Stimulated activated naive CD8-positive, alpha-beta T cell treated with anti-CD3 and anti-CD28 coated beads, Interleukin-15, amount 100 ng/mL, for 72 hours (primary cell): Measurements from ENCODE around the gene UFL1.
A peak's percentile ranks its signal among the peaks of the same experiment; 100 is the strongest.
"Not testable (repeated sequence)": the region's sequence is repeated elsewhere in the genome, so short reads cannot be mapped to it uniquely, and the experiment has no call there.

Experiments used
- ATAC-seq: fragments of 150-1000 bp; cut with Tn5 transposase; 2 replicates; pipeline ENCODE4 v1.10.0; 2021; ENCODE audit warnings: mild to moderate bottlenecking, moderate library complexity
- DNase-seq, 2 donors: peaks; one replicate each; pipeline ENCODE4 v3.0.0; 2021 to 2022
- H3K27ac Mint-ChIP-seq, 2 donors: one replicate each; pipeline ENCODE4 v1.8.0; 2022; ENCODE audit warnings: mild to moderate bottlenecking in 2 of 2, mixed read lengths in 2 of 2, moderate library complexity in 2 of 2
- H3K27me3 Mint-ChIP-seq: one replicate; pipeline ENCODE4 v1.8.0; 2022; ENCODE audit warnings: mixed read lengths
- H3K4me1 Mint-ChIP-seq: one replicate; pipeline ENCODE4 v1.8.0; 2022; ENCODE audit warnings: mild to moderate bottlenecking, mixed read lengths
- H3K4me3 Mint-ChIP-seq, 2 donors: one replicate each; pipeline ENCODE4 v1.8.0; 2022; ENCODE audit warnings: mild to moderate bottlenecking in 2 of 2, mixed read lengths in 2 of 2, moderate library complexity in 1 of 2
- H3K9me3 Mint-ChIP-seq, 2 donors: one replicate each; pipeline ENCODE4 v1.8.0; 2022; ENCODE audit warnings: mixed read lengths in 2 of 2

UFL1 gene

GRCh38 chr6:96521644-96522464 lies at the start of gene UFL1:
TSS of gene UFL1 (plus strand) at chr6:96521806. CDS start at chr6:96521874, 68 bp downstream.
- no peaks in the 10 kb centered on the region for H3K27me3 Mint-ChIP-seq
- ATAC-seq (peak; percentile 95), DNase-seq (peak; percentile 90 to 93)
- H3K4me3 Mint-ChIP-seq, result peak within 1 kb of the TSS; percentile 94 to 100
- peaks cover 15% of the 10 kb centered on the region for H3K4me1 Mint-ChIP-seq
- H3K27ac Mint-ChIP-seq, result peak within 1 kb of the TSS; percentile 99 to 100
- H3K9me3 Mint-ChIP-seq, result no peaks in the 10 kb centered on the region

GRCh38 chr6:96472291-96472690 lies 49.3 kb upstream of the UFL1 start:
- H3K27ac Mint-ChIP-seq, DNase-seq, H3K27me3 Mint-ChIP-seq, H3K4me3 Mint-ChIP-seq, ATAC-seq: not testable (repeated sequence)
- H3K4me1 Mint-ChIP-seq, result peaks cover 11% of the 10 kb centered on the region
- peaks cover 13 to 33% of the 10 kb centered on the region in 2 donors for H3K9me3 Mint-ChIP-seq

DNA sequence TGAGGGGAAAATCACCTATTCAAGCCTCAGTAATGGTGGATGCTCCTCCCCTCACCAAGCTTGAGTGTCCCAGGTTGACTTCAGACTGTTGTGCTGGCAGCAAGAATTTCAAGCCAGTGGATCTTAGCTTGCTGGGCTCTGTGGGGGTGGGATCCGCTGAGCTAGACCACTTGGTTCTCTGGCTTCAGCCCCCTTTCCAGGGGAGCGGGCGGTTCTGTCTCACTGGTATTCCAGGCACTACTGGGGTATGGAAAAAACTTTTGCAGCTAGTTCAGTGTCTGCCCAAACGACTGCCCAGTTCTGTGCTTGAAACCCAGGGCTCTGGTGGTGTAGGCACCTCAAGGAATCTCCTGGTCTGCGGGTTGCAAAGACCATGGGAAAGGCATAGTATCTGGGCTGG lies 42.9 kb upstream of the UFL1 start:
- H3K27me3 Mint-ChIP-seq, result no peaks in the 10 kb centered on the region
- DNase-seq (no peak), ATAC-seq (no peak)
- H3K27ac Mint-ChIP-seq, result no peak overlapping the region
- H3K9me3 Mint-ChIP-seq, result peaks cover 29 to 53% of the 10 kb centered on the region in 2 donors
- no peaks in the 10 kb centered on the region for H3K4me1 Mint-ChIP-seq
- no peak overlapping the region for H3K4me3 Mint-ChIP-seq

DNA sequence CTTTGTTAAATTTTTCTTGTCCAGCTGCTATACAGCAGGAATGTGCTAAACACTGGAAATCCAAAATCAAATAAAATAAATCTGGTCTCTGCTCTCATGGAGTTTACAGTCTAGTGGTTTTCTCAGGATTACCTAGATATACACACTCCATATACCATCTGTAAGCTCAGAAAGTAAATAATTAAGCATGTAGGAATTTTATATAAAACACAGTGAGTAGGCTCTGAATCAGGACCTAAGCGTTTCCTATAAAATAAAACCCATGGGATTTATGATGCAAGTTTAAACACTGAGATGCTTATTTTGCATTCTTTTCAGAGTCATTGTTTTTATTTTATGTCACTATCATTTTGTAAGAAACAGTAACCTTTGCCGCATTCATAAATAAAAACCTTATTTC lies 29.7 kb upstream of the UFL1 start:
- peaks cover 24 to 42% of the 10 kb centered on the region in 2 donors for H3K9me3 Mint-ChIP-seq
- H3K4me3 Mint-ChIP-seq, result no peak overlapping the region
- no peak overlapping the region for H3K27ac Mint-ChIP-seq
- DNase-seq, result no peak
- no peaks in the 10 kb centered on the region for H3K27me3 Mint-ChIP-seq
- no peaks in the 10 kb centered on the region for H3K4me1 Mint-ChIP-seq
- no peak for ATAC-seq

DNA sequence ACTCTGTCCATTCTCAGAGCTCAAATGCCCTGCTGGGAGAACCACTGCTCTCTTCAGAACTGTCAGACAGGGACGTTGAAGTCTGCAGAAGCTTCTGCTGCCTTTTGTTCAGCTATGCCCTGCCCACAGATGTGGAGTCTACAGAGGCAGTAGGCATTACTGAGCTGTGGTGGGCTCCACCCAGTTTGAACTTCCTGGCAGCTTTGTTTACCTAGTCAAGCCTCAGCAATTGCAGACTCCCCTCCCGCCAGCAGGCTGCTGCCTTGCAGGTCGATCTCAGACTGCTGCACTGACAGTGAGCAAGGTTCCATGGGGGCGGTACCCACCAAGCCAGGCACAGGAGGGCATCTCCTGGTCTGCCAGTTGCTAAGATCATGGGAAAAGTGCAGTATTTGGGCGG lies 21.8 kb upstream of the UFL1 start:
- ATAC-seq, result peak; percentile 50
- Mint-ChIP-seq H3K4me1 (peaks cover 17% of the 10 kb centered on the region), H3K4me3 (no peak overlapping the region), H3K9me3 (peaks cover 29 to 32% of the 10 kb centered on the region in 2 donors), H3K27me3 (no peaks in the 10 kb centered on the region), H3K27ac (no peak overlapping the region)
- DNase-seq, result peak in 1 of 2 donors; percentile 17

GRCh38 chr6:96502915-96503314 lies 18.7 kb upstream of the UFL1 start:
- Mint-ChIP-seq H3K27ac (no peak overlapping the region), H3K9me3 (peaks cover 17 to 20% of the 10 kb centered on the region in 2 donors), H3K4me3 (no peak overlapping the region), H3K4me1 (peaks cover 17% of the 10 kb centered on the region), H3K27me3 (no peaks in the 10 kb centered on the region)
- no peak for ATAC-seq
- DNase-seq, result no peak

DNA sequence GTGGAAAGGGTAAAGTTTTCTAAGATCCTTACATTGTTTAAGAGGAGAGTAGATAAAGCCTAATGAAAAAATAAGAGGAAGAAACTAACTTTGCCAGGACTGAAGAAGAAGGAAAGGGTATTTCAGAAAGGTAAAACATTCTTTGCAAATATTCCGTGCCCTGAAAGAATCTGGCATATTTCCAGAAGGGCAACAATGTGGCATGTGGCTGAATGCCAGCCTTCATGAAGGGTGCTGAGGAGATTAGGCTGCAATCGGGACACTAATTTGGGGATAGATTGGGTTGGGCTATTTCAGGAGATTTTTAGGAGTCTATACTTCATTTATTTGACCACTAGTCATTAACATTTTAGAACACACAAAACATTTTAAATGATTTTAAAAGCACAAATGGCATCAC lies 16.2 kb upstream of the UFL1 start:
- Mint-ChIP-seq H3K27me3 (no peaks in the 10 kb centered on the region), H3K4me3 (no peak overlapping the region), H3K27ac (no peak overlapping the region), H3K9me3 (peaks cover 14 to 24% of the 10 kb centered on the region in 2 donors), H3K4me1 (peaks cover 3% of the 10 kb centered on the region)
- DNase-seq (no peak), ATAC-seq (no peak)

GRCh38 chr6:96509281-96509680 lies 12.3 kb upstream of the UFL1 start:
- Mint-ChIP-seq H3K27ac (no peak overlapping the region), H3K4me3 (no peak overlapping the region), H3K27me3 (no peaks in the 10 kb centered on the region), H3K9me3 (peaks cover 13 to 14% of the 10 kb centered on the region in 2 donors), H3K4me1 (no peaks in the 10 kb centered on the region)
- DNase-seq (no peak), ATAC-seq (no peak)

- Mint-ChIP-seq H3K4me3 (peak overlapping the region; percentile 94 to 100), H3K27ac (peak overlapping the region in 1 of 2 donors; percentile 27), H3K9me3 (no peaks in the 10 kb centered on the region), H3K27me3 (no peaks in the 10 kb centered on the region), H3K4me1 (peaks cover 15% of the 10 kb centered on the region)
- DNase-seq, result no peak
- peak; percentile 1 for ATAC-seq
These were observed 1.2 kb upstream of the UFL1 start for GRCh38 chr6:96520171-96521115.

DNA sequence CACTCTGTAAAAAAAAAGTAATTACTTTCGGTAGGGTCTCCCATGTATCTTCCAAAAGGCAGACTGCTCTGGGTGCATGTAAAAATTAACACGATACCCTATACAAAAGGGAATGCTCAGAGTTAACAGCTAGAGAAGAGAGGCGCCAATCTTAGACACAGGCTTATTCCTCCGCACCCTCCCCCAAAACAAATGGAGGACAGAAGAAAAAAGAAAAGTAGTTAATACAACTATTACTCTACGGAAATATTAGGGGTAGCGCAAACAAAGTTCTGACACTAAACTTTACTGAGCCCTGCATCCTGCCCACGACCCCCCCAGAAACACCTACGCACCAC lies 331 bp upstream of the UFL1 start:
- DNase-seq (no peak), ATAC-seq (no peak)
- no peaks in the 10 kb centered on the region for H3K27me3 Mint-ChIP-seq
- no peaks in the 10 kb centered on the region for H3K9me3 Mint-ChIP-seq
- H3K4me1 Mint-ChIP-seq, result peaks cover 15% of the 10 kb centered on the region
- peak overlapping the region; percentile 94 to 100 for H3K4me3 Mint-ChIP-seq
- peak overlapping the region; percentile 99 to 100 for H3K27ac Mint-ChIP-seq

DNA sequence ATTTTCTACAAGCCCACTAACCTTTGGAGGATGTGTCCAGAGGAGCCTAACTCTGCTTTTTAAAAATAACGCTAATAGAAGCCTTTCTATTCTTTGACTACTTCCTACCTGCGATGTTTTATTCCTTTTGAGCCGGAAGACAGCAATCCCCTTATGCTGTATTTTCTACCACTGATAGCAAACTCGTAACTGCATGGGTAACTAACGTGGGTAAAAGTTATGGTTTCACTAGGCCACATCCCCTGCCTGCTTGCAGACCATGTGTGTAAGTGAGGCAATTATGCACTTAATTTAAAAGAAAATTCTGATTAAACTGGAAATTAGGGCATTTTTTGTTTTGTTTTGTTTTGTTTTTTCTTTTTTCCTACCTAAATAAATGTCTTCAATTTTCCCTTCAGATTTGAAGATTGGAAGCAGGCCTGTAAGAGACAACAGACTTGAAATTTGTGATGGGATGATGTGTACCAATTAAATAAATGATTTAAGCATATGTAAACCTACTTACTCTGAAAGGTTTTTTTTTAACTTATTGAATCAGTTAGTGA lies 931 bp downstream of the UFL1 start:
- DNase-seq (no peak), ATAC-seq (peak; percentile 57)
- H3K4me3 Mint-ChIP-seq, result peak overlapping the region; percentile 94 to 100
- peaks cover 15% of the 10 kb centered on the region for H3K4me1 Mint-ChIP-seq
- H3K27ac Mint-ChIP-seq, result peak overlapping the region; percentile 99 to 100
- no peaks in the 10 kb centered on the region for H3K9me3 Mint-ChIP-seq
- no peaks in the 10 kb centered on the region for H3K27me3 Mint-ChIP-seq

DNA sequence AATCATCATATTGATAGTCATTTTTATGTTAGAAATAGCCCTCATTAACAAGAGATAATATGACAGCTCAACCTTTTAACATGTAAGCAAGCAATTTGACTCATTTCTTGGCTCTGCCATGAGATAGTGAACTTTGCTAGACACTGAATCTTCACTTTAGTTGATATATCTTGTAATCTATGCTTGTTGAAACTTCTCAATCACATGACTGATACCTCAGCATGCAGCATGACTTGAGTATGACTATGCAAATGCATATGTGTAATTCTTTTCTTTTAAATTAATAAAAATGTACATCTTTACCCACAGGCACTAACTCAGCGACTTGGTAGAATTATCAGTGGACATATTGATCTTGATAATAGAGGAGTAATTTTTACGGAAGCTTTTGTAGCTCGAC lies 6.6 kb downstream of the UFL1 start:
- Mint-ChIP-seq H3K27ac (no peak overlapping the region), H3K9me3 (no peaks in the 10 kb centered on the region), H3K4me3 (no peak overlapping the region), H3K4me1 (peaks cover 34% of the 10 kb centered on the region), H3K27me3 (no peaks in the 10 kb centered on the region)
- no peak for DNase-seq
- no peak for ATAC-seq

DNA sequence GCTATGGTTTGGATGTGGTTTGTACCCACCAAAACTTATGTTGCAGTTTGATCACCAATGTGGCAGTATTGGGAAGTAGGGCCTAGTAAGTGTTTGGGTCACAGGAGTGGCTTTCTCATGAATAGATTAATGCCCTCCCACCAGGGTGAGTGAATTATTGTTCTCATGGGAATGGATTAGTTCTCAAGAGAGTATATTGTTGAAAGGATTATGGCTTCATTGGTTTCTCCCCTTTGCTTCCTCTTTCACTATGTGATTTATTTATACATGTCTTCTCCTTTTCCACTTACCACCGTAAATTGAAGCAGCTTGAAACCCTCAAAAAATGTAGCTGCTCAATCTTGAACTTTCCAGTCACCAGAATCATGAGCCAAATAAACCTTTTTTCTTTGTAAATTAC lies 10.8 kb downstream of the UFL1 start:
- no peak overlapping the region for H3K27ac Mint-ChIP-seq
- no peaks in the 10 kb centered on the region for H3K9me3 Mint-ChIP-seq
- ATAC-seq, result no peak
- peaks cover 36% of the 10 kb centered on the region for H3K4me1 Mint-ChIP-seq
- H3K27me3 Mint-ChIP-seq, result no peaks in the 10 kb centered on the region
- DNase-seq, result no peak
- H3K4me3 Mint-ChIP-seq, result no peak overlapping the region

GRCh38 chr6:96537726-96538125 lies 16.1 kb downstream of the UFL1 start:
- Mint-ChIP-seq H3K4me1 (peaks cover 6% of the 10 kb centered on the region), H3K27ac (no peak overlapping the region), H3K27me3 (no peaks in the 10 kb centered on the region), H3K4me3 (no peak overlapping the region), H3K9me3 (no peaks in the 10 kb centered on the region)
- DNase-seq (no peak), ATAC-seq (no peak)

- ATAC-seq (no peak), DNase-seq (no peak)
- Mint-ChIP-seq H3K27ac (no peak overlapping the region), H3K27me3 (no peaks in the 10 kb centered on the region), H3K4me1 (no peaks in the 10 kb centered on the region), H3K4me3 (no peak overlapping the region), H3K9me3 (no peaks in the 10 kb centered on the region)
These were observed 21.1 kb downstream of the UFL1 start for GRCh38 chr6:96542702-96543101.

DNA sequence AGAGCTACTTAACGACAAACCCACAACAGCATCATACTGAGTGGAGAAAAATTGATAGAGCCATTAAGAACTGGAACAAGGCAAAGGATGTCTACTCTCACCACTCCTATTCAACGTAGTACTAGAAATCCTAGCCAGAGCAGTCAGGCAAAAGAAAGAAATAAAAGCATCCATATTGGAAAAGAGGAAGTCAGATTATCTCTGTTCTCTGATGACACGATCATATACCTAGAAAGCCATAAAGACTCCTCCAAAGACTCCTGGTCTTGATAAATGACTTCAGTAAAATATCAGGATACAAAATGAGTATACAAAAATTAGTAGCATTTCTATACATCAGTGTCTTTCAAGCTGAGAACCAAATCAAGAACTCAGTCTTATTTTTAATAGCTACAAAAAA lies 24.3 kb downstream of the UFL1 start:
- H3K9me3 Mint-ChIP-seq, result no peaks in the 10 kb centered on the region
- H3K4me1 Mint-ChIP-seq, result no peaks in the 10 kb centered on the region
- no peak overlapping the region for H3K4me3 Mint-ChIP-seq
- no peak overlapping the region for H3K27ac Mint-ChIP-seq
- ATAC-seq, result no peak
- DNase-seq, result no peak
- H3K27me3 Mint-ChIP-seq, result no peaks in the 10 kb centered on the region
